GM18868 (cell line): Measurements from ENCODE around the gene KLF6.

Source experiments
- ATAC-seq: cut with Tn5 transposase; IDR thresholded peaks from one replicate; pipeline ENCODE4 v1.9.1; 2021; ENCODE audit warnings: mild to moderate bottlenecking, moderate library complexity; ENCODE audit not compliant: unreplicated experiment

The KLF6 gene

GRCh38 chr10:3784510-3785250, at the start of gene KLF6:
TSS of gene KLF6 (minus strand) at chr10:3785209. CDS start at chr10:3785014, 195 bp downstream.
- peak; percentile 0 for ATAC-seq

- ATAC-seq, result no peak
Observed at GRCh38 chr10:3834404-3834803, 49.4 kb upstream of the KLF6 start.

- no peak for ATAC-seq
Observed at GRCh38 chr10:3833046-3833445, 48.0 kb upstream of the KLF6 start.

- no peak for ATAC-seq
Observed at GRCh38 chr10:3832022-3832786, 47.2 kb upstream of the KLF6 start.

- no peak for ATAC-seq
Observed at GRCh38 chr10:3831608-3832007, 46.6 kb upstream of the KLF6 start.

GRCh38 chr10:3830946-3831345, 45.9 kb upstream of the KLF6 start:
- no peak for ATAC-seq

- ATAC-seq, result no peak
Observed at GRCh38 chr10:3829156-3830050, 44.4 kb upstream of the KLF6 start.

- ATAC-seq, result peak; percentile 52
Observed at GRCh38 chr10:3828404-3829155, 43.6 kb upstream of the KLF6 start.

- no peak for ATAC-seq
Observed at GRCh38 chr10:3827768-3828403, 42.9 kb upstream of the KLF6 start.

GRCh38 chr10:3827266-3827665, 42.3 kb upstream of the KLF6 start:
- no peak for ATAC-seq

- no peak for ATAC-seq
Observed at GRCh38 chr10:3825862-3826351, 40.9 kb upstream of the KLF6 start.

GRCh38 chr10:3825244-3825643, 40.2 kb upstream of the KLF6 start:
- ATAC-seq, result no peak

- no peak for ATAC-seq
Observed at GRCh38 chr10:3822541-3823330, 37.7 kb upstream of the KLF6 start.

GRCh38 chr10:3820255-3820654, 35.2 kb upstream of the KLF6 start:
- no peak for ATAC-seq

- ATAC-seq, result no peak
Observed at GRCh38 chr10:3816995-3817394, 32.0 kb upstream of the KLF6 start.

- ATAC-seq, result no peak
Observed at GRCh38 chr10:3814838-3815220, 29.8 kb upstream of the KLF6 start.

GRCh38 chr10:3813986-3814837, 29.2 kb upstream of the KLF6 start:
- no peak for ATAC-seq

- ATAC-seq, result no peak
Observed at GRCh38 chr10:3813267-3813666, 28.3 kb upstream of the KLF6 start.
